ENCODE data around the gene PGAM2.

- TF ChIP-seq, protein P1, sequence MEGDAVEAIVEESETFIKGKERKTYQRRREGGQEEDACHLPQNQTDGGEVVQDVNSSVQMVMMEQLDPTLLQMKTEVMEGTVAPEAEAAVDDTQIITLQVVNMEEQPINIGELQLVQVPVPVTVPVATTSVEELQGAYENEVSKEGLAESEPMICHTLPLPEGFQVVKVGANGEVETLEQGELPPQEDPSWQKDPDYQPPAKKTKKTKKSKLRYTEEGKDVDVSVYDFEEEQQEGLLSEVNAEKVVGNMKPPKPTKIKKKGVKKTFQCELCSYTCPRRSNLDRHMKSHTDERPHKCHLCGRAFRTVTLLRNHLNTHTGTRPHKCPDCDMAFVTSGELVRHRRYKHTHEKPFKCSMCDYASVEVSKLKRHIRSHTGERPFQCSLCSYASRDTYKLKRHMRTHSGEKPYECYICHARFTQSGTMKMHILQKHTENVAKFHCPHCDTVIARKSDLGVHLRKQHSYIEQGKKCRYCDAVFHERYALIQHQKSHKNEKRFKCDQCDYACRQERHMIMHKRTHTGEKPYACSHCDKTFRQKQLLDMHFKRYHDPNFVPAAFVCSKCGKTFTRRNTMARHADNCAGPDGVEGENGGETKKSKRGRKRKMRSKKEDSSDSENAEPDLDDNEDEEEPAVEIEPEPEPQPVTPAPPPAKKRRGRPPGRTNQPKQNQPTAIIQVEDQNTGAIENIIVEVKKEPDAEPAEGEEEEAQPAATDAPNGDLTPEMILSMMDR (conservative IDR thresholded peaks at IDR 0.05; ENCODE audit: low read length) = no peak
- no peak for TF ChIP-seq EZH2phosphoT487 (IDR thresholded peaks at IDR 0.05; ENCODE audit: borderline replicate concordance)
Observed at GRCh38 chr7:44109991-44110390, 44.6 kb upstream of the PGAM2 start.
